GM12878 (cell line): Measurements from ENCODE around the gene ITSN1. TPM values are rescaled to one million over a fixed set of nuclear protein-coding genes. Genes with fewer than 3 reads are reported as not detected.

Source experiments
- ATAC-seq: fragments of 200-7000 bp; cut with Tn5 transposase; 3 replicates; pipeline ENCODE4 v1.9.1; 2020; ENCODE audit warnings: mild to moderate bottlenecking, moderate library complexity
- BruUV-seq: library from RNA; stranded (reverse); fragments of 400-500 nt; replicated peaks from 2 replicates; lab custom pipeline; 2021; lab: Mats Ljungman, UMichigan
- CTCF ChIA-PET: fragments of 300-600 bp; sonication (Branson Sonifier 250); formaldehyde crosslinking; extraction: SDS; loops from one replicate; lab custom pipeline; 2021; ENCODE audit warnings: inconsistent platforms; lab: Yijun Ruan, JAX
- POLR2A ChIA-PET: fragments of 350-600 bp; formaldehyde crosslinking; extraction: SDS; loops from one replicate; lab custom pipeline; 2021; ENCODE audit warnings: inconsistent platforms; lab: Charles Lee
- RAD21 ChIA-PET: fragments of 300-600 bp; sonication (Branson Sonifier 250); formaldehyde crosslinking; loops from one replicate; lab custom pipeline; 2023; ENCODE audit warnings: antibody characterized with exemption; ENCODE audit not compliant: unreplicated experiment; lab: Charles Lee
- SMC1A ChIA-PET: fragments of 300-600 bp; sonication (Branson Sonifier 250); formaldehyde crosslinking; loops from one replicate; lab custom pipeline; 2023; ENCODE audit not compliant: unreplicated experiment, uncharacterized antibody; lab: Charles Lee
- DNase-seq: peaks from one replicate; pipeline ENCODE4 v3.0.0-alpha.2; 2011; ENCODE audit warnings: low read depth, low spot score
- FAIRE-seq: peaks from 3 replicates; lab custom pipeline; 2011; peaks lifted over from hg19 to GRCh38; lab: Jason Lieb, UNC
- H2AFZ ChIP-seq: 2 replicates; pipeline ENCODE4 v1.6.0; 2011; ENCODE audit warnings: low read depth, low read length, control low read depth; ENCODE audit not compliant: control insufficient read depth
- H3K27ac ChIP-seq: 2 replicates; pipeline ENCODE4 v1.5.1; 2011; ENCODE audit warnings: control low read depth; ENCODE audit not compliant: control insufficient read depth, insufficient read depth
- H3K27me3 ChIP-seq, 2 experiments: replicated peaks in 1 of 2; 2 replicates each; pipeline versions ENCODE4 v1.6.0 to v1.6.1; 2011; ENCODE audit warnings: low read length in 1 of 2; ENCODE audit not compliant: control insufficient read depth in 2 of 2, insufficient read depth in 2 of 2
- H3K36me3 ChIP-seq, 2 experiments: 2 replicates each; pipeline ENCODE4 v1.5.1; 2011; ENCODE audit warnings: low read length in 1 of 2; ENCODE audit not compliant: control insufficient read depth in 2 of 2, insufficient read depth in 2 of 2
- H3K4me1 ChIP-seq: 2 replicates; pipeline ENCODE4 v1.6.1; 2011; ENCODE audit warnings: mild to moderate bottlenecking, low read length, moderate library complexity, mixed read lengths; ENCODE audit not compliant: control insufficient read depth, insufficient read depth
- H3K4me2 ChIP-seq: 2 replicates; pipeline ENCODE4 v1.6.0; 2011; ENCODE audit warnings: control low read depth; ENCODE audit not compliant: control insufficient read depth, insufficient read depth
- H3K4me3 ChIP-seq: fragments of 200-600 bp; sonication (generic); 2 replicates; pipeline ENCODE4 v1.5.1; 2016
- H3K79me2 ChIP-seq: 2 replicates; pipeline ENCODE4 v1.6.0; 2011; ENCODE audit warnings: low read length; ENCODE audit not compliant: control insufficient read depth, insufficient read depth
- H3K9ac ChIP-seq: 2 replicates; pipeline ENCODE4 v1.8.0; 2011; ENCODE audit warnings: low read length, control low read depth, mixed read lengths; ENCODE audit not compliant: control insufficient read depth, insufficient read depth
- H3K9me3 ChIP-seq: replicated peaks from 3 replicates; pipeline ENCODE4 v1.5.1; 2011; ENCODE audit warnings: mild to moderate bottlenecking, low read length; ENCODE audit not compliant: control insufficient read depth, insufficient read depth
- H4K20me1 ChIP-seq: 2 replicates; pipeline ENCODE4 v1.6.0; 2011; ENCODE audit not compliant: control insufficient read depth, insufficient read depth
- E2F8 ChIP-seq: fragments of 450-650 bp; IDR thresholded peaks from 2 replicates; pipeline ENCODE4 v1.6.1; 2018; ENCODE audit warnings: mild to moderate bottlenecking, low read depth, moderate library complexity; ENCODE audit not compliant: partially characterized antibody
- ESRRA ChIP-seq: IDR thresholded peaks from 2 replicates; pipeline ENCODE4 v1.6.1; 2012; ENCODE audit warnings: mild to moderate bottlenecking, low read length, improper control_type of control experiment
- HSF1 ChIP-seq: fragments of 150-350 bp; IDR thresholded peaks from 2 replicates; pipeline ENCODE4 v1.6.1; 2014; ENCODE audit warnings: mild to moderate bottlenecking, low read depth, low read length
- NFXL1 ChIP-seq: fragments of 450-650 bp; IDR thresholded peaks from 2 replicates; pipeline ENCODE4 v1.6.1; 2017; ENCODE audit warnings: antibody characterized with exemption, mild to moderate bottlenecking, borderline replicate concordance
- POLR2AphosphoS2 ChIP-seq: IDR thresholded peaks from 2 replicates; pipeline ENCODE4 v1.6.1; 2011; ENCODE audit warnings: low read depth, mild to moderate bottlenecking, low read length, improper control_type of control experiment, moderate library complexity
- PRDM15 ChIP-seq: fragments of 450-650 bp; formaldehyde crosslinking; IDR thresholded peaks from 2 replicates; pipeline ENCODE4 v1.4.0; 2020; ENCODE audit warnings: mild to moderate bottlenecking, moderate library complexity
- RELB ChIP-seq: fragments of 450-650 bp; IDR thresholded peaks from 2 replicates; pipeline ENCODE4 v1.6.1; 2017; ENCODE audit warnings: low read depth, mild to moderate bottlenecking, moderate library complexity
- SKIL ChIP-seq: fragments of 450-650 bp; IDR thresholded peaks from 2 replicates; pipeline ENCODE4 v1.6.1; 2017; ENCODE audit warnings: mild to moderate bottlenecking, low read depth, inconsistent platforms; ENCODE audit not compliant: poor library complexity, severe bottlenecking
- TCF7 ChIP-seq: IDR thresholded peaks from 2 replicates; pipeline ENCODE4 v1.6.1; 2014; ENCODE audit warnings: antibody characterized with exemption, borderline replicate concordance
- ZSCAN29 ChIP-seq: fragments of 450-650 bp; IDR thresholded peaks from 2 replicates; pipeline ENCODE4 v1.6.1; 2017; ENCODE audit warnings: mild to moderate bottlenecking, moderate library complexity
- WGBS: methylation state at CpG from one replicate; pipeline ENCODE4 v1.1.6; 2016; ENCODE audit warnings: low lambda C conversion rate; ENCODE audit not compliant: insufficient replicate concordance, insufficient coverage; ENCODE audit errors: missing lambda C conversion rate; 5-methylcytosine and 5-hydroxymethylcytosine counted together
- in situ Hi-C: fragments of 300-500 bp; cut with MboI; formaldehyde crosslinking; loops from 9 replicates; pipeline ENCODE4 v1.14.3; 2018; ENCODE audit warnings: mixed read lengths
- intact Hi-C: fragments of 100-400 bp; cut with micrococcal nuclease; formaldehyde crosslinking; loops from one replicate; pipeline ENCODE4 v1.14.2; 2022; ENCODE audit not compliant: unreplicated experiment
- polyA plus RNA-seq, 11 experiments: library from polyadenylated mRNA; depleted of rRNA in 4 of 11; unstranded in 6 of 11; stranded (reverse) in 5 of 11; fragments of >200 nt; fragmentation: Nextera tagmentation in 4 of 11; fragmentation: Illumina TruSeq in 1 of 11; extraction: Ambion mirVana in 4 of 11; extraction: Trizol in 1 of 11; gene quantifications; 1 replicate in 1 of 11; 2 replicates in 10 of 11; pipeline versions ENCODE4 v1.2.1 to v1.2.3, GENCODE V29; 2011 to 2016; ENCODE audit warnings: inconsistent platforms in 2 of 11, missing spikeins in 2 of 11, low read depth in 1 of 11
- total RNA-seq, 4 experiments: library from RNA; depleted of rRNA in 3 of 4; stranded (reverse); fragments of >200 nt in 3 of 4; fragmentation: Illumina TruSeq in 1 of 4; extraction: Trizol in 1 of 4; gene quantifications; 2 replicates each; pipeline versions ENCODE4 v1.2.1 to v1.2.3, GENCODE V29; 2013 to 2021

Gene ITSN1
- total and polyA plus RNA-seq, 10 of the 15 experiments (the other 5 are each of a cell fraction or from before 2014, with no cell fraction given), result 0.89 to 10.6 (median 4.8) TPM

- TF ChIP-seq PRDM15 (CRISPR knock-in tag), result no peak
- TF ChIP-seq, all 136 proteins: peak for 4
Measured at GRCh38 chr21:33895356-33895755, 253.1 kb downstream of the ITSN1 start (continued).

GRCh38 chr21:33896691-33897090, 254.4 kb downstream of the ITSN1 start:
- Histone ChIP-seq H4K20me1 (no peaks in the 10 kb centered on the region), H3K4me2 (no peak overlapping the region), H3K36me3 (no peaks in the 10 kb centered on the region; a peak in 1 of 4 replicates), H3K9me3 (no peaks in the 10 kb centered on the region), H3K4me1 (no peaks in the 10 kb centered on the region), H3K27ac (no peak overlapping the region), H2AFZ (no peak overlapping the region), H3K79me2 (no peaks in the 10 kb centered on the region), H3K27me3 (no peaks in the 10 kb centered on the region), H3K4me3 (no peak overlapping the region), H3K9ac (no peak overlapping the region)
- intact Hi-C loops, result no loop called here
- no peak for DNase-seq
- RAD21 ChIA-PET, result no interaction called here
- SMC1A ChIA-PET, result interaction anchor here (0.9 kb wide), 1 partner anchor 16 kb away, joined by 3 read pairs; no protein-coding TSS in a partner anchor
- POLR2A ChIA-PET, result no interaction called here
- no peak for ATAC-seq
- no peak for FAIRE-seq
- no TSS peak for BruUV-seq
- CTCF ChIA-PET, result no interaction called here
- 63% methylated on average over 6 of the region's 6 CpGs for WGBS
- in situ Hi-C loops, result no loop called here
- no peak for TF ChIP-seq E2F8
- TF ChIP-seq HSF1, result no peak
- TF ChIP-seq TCF7, result no peak
- TF ChIP-seq ZSCAN29, result no peak
- TF ChIP-seq POLR2AphosphoS2, result no peak
- TF ChIP-seq NFXL1, result no peak
- TF ChIP-seq RELB, result no peak
- no peak for TF ChIP-seq ESRRA
- TF ChIP-seq SKIL, result no peak
